ENCODE measurements around the gene MRPL52.

DNA sequence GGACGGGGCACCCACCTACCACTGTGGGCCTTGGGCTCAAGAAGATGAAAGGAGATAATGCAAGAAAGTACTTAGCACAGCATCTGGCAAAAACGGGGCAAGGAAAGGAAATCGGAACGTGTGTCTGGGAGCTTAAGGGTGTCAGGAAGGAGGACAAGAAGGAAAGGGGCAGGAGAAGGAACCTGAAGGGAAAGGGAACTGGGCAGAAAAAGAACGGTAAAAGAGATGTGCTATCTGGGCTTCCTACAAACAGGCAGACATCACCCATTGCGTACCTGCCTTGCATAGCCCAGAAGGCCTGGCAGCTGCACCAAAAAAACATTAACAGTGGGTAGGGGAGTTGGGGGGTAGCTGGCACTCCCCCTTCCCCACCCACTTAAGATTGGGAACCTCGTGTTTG is 52.4 kb downstream of the MRPL52 start:
- no peak for TF ChIP-seq EZH2 (IDR thresholded peaks at IDR 0.05; ENCODE audit: insufficient read depth, low read length)
- TF ChIP-seq, protein P1, sequence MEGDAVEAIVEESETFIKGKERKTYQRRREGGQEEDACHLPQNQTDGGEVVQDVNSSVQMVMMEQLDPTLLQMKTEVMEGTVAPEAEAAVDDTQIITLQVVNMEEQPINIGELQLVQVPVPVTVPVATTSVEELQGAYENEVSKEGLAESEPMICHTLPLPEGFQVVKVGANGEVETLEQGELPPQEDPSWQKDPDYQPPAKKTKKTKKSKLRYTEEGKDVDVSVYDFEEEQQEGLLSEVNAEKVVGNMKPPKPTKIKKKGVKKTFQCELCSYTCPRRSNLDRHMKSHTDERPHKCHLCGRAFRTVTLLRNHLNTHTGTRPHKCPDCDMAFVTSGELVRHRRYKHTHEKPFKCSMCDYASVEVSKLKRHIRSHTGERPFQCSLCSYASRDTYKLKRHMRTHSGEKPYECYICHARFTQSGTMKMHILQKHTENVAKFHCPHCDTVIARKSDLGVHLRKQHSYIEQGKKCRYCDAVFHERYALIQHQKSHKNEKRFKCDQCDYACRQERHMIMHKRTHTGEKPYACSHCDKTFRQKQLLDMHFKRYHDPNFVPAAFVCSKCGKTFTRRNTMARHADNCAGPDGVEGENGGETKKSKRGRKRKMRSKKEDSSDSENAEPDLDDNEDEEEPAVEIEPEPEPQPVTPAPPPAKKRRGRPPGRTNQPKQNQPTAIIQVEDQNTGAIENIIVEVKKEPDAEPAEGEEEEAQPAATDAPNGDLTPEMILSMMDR (IDR thresholded peaks at IDR 0.05; ENCODE audit: insufficient read depth, low read depth, low read length), result no peak

Data from astrocyte (in vitro differentiated cells and primary cell).